Endothelial cell of umbilical vein (primary cell): Measurements from ENCODE around the gene C3orf70.

Source experiments
- EZH2 ChIP-seq: IDR thresholded peaks from 2 replicates; pipeline ENCODE4 v1.6.1; 2012; ENCODE audit warnings: borderline replicate concordance, low read depth, mild to moderate bottlenecking, moderate library complexity, low read length, inconsistent platforms; ENCODE audit not compliant: severe bottlenecking
- GATA2 ChIP-seq: IDR thresholded peaks from 2 replicates; pipeline ENCODE4 v1.7.0; 2011; ENCODE audit warnings: low read depth, mild to moderate bottlenecking, moderate library complexity, mixed read lengths, low read length; ENCODE audit not compliant: insufficient read length, insufficient read depth
- MAX ChIP-seq: IDR thresholded peaks from 2 replicates; pipeline ENCODE4 v1.6.1; 2011; ENCODE audit not compliant: insufficient read depth, insufficient read length
- POLR2A ChIP-seq: IDR thresholded peaks from 2 replicates; pipeline ENCODE4 v1.6.1; 2012; ENCODE audit warnings: low read depth, mild to moderate bottlenecking, control low read depth, low read length
- POLR2AphosphoS5 ChIP-seq: IDR thresholded peaks from 2 replicates; pipeline ENCODE4 v1.6.1; 2012; ENCODE audit warnings: low read depth, mild to moderate bottlenecking, control low read depth, low read length, moderate library complexity; ENCODE audit not compliant: insufficient read depth
- TF ChIP-seq, protein P1 (sequence below), 2 donors: IDR thresholded peaks; 1 replicate in 1 of 2; 2 replicates in 1 of 2; pipeline ENCODE4 v1.5.1; 2011; ENCODE audit warnings: low read length in 2 of 2, mild to moderate bottlenecking in 2 of 2, moderate library complexity in 2 of 2, control low read depth in 1 of 2, inconsistent platforms in 1 of 2, low read depth in 1 of 2; ENCODE audit not compliant: insufficient read depth in 1 of 2; ENCODE audit errors: extremely low read depth in 1 of 2

DNA sequence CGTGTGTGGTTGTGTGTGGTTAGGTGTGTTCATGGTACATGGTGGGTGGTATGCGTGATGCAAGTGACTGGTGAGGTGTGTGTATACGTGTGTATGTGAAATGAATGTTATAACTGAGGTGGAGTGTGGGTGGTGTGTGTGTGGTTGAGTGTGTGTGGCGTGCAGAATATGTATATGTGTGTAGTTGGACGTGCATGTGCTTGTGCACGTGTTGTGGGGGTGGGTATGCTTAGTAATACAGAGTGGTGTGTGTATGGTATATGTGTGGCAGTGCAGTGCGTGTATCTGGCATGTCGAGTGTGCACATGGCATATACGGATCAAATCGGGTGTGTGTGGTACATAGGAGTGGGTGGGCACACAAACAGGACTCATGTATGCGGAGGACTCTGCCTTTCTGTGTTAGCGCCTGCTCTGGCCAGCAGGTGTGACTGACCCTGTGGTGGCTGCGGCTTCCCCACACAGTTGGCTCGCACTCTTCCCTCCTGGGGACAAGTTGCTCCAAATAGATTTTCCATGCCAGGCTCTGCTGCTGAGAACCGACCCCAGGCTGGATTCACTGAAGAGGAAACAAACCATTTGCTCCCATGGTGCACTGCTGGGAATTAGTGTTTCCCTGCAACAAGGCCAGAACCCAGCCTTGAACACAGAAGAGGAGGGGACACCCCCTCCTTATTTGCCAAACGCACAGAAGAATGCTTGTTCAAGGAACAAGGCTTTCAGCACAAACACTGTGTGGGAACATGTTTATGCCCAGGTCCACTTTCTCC is 1.2 kb upstream of the C3orf70 start:
- TF ChIP-seq, protein P1, sequence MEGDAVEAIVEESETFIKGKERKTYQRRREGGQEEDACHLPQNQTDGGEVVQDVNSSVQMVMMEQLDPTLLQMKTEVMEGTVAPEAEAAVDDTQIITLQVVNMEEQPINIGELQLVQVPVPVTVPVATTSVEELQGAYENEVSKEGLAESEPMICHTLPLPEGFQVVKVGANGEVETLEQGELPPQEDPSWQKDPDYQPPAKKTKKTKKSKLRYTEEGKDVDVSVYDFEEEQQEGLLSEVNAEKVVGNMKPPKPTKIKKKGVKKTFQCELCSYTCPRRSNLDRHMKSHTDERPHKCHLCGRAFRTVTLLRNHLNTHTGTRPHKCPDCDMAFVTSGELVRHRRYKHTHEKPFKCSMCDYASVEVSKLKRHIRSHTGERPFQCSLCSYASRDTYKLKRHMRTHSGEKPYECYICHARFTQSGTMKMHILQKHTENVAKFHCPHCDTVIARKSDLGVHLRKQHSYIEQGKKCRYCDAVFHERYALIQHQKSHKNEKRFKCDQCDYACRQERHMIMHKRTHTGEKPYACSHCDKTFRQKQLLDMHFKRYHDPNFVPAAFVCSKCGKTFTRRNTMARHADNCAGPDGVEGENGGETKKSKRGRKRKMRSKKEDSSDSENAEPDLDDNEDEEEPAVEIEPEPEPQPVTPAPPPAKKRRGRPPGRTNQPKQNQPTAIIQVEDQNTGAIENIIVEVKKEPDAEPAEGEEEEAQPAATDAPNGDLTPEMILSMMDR (IDR thresholded peaks at IDR 0.05; ENCODE audit: extremely low read depth in 1 of 2, insufficient read depth in 1 of 2, low read depth in 1 of 2, low read length in 2 of 2), result no peak
- TF ChIP-seq POLR2A, result no peak
- TF ChIP-seq POLR2AphosphoS5, result no peak
- no peak for TF ChIP-seq EZH2
- no peak for TF ChIP-seq GATA2
- TF ChIP-seq MAX, result no peak
